Measurements from ENCODE around the gene PEAR1.

PEAR1 gene

DNA sequence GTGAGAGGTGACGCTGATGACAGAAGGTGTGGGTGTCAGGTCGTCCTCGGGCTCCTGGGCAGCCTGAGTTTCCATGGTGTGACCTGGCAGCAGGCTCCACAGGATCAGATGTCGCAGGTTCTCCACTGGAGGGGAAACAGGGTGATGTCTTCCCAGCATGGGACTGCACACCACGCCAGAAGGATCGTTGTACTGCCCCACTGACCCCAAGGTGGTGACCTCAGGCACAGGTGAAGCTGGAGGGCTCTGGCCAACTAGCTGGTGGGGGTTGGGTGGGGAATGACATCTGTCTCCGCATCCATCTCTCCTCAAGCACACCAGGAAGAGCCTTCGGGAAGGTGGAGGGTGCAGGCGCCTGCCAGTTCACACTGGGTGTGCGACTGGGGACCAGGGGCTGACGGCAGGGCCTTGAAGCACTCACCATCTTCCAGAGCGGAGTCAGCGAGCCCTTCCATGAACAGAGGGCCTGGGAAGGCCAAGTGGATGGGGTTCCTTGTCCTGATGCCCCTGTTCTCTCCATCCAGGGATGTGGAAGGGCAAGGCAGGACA, 46.3 kb downstream of the PEAR1 start:
- DNase-seq = no peak
- ATAC-seq = no peak

DNA sequence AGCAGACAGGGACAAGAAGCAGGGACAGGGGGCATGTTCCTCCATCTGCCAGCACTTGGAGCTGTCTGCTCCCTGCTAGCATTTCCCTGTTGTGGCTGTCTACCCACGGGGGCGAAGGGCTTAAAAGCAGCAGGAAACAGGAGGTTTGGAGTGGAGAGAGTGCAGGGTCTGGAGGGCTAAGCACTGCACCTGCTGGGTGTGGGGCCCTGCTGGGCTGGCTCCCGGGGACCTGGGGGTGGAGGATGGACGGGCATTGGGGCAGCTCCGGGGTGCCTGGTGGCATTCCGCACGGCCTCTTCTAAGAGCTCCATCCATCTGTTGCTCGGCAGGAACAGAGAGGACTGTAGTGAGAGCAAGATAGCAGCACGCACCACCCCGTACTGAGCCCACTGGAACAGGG, 48.2 kb downstream of the PEAR1 start:
- ATAC-seq (no peak), DNase-seq (no peak)

DNA sequence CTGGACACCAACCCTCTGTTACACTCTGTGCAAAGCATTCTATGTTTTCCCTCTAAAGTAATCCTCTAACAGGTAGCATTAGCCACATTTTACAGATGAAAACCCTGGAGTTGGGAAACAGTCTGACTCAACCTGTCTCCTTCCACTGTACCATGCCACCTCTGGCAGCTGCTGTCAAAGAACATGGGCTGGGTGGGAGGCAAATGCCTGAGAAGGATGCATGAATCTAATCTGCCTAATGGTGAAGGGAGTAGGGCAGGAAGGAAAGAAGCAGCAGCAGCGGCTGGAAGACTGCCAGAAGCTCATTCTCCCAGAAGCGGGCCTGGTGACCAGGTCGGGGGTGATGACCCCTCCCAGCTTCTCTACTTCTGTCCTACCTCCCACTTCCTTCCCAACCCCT, 48.7 kb downstream of the PEAR1 start:
- ATAC-seq (no peak), DNase-seq (no peak)

DNA sequence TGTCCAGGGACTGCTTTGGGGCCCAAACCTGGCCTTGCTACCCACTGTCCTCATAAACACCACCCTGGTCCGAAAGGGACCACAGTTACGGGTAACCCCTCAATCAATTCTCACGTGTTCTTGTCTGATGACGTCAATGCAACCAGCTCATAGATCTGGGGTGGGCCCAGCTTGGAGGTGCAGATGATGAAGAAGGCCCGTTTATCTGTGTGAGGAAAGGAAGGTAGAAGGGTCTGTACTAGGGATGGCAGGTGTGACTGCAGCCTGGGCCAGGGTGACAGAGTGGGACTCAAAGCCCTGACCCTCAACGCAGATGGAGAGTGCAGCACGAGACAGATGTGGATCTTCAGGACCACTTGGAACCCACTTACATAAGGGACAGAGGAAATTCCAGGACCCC, 49.1 kb downstream of the PEAR1 start:
- DNase-seq (no peak), ATAC-seq (no peak)

DNA sequence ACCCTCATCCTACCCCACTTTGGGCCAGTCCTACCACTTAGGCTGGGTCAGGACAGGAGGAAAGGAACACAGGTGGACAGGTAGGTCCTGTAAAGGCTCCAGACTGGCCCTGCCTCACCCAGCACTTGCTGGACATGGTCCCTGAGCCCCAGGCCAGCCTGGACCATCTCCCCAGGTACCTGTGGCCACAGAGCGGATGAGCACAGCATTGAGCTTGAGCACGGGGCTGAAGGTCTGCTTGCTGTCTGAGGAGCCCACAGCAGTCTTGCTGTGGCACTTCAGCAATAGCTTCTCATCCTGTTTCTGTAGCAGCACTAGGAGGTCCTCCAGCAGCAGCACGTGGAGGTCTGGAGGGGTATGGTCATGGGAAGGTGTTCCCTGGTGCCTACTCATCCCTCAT, 50.2 kb downstream of the PEAR1 start:
- DNase-seq (no peak), ATAC-seq (no peak)

DNA sequence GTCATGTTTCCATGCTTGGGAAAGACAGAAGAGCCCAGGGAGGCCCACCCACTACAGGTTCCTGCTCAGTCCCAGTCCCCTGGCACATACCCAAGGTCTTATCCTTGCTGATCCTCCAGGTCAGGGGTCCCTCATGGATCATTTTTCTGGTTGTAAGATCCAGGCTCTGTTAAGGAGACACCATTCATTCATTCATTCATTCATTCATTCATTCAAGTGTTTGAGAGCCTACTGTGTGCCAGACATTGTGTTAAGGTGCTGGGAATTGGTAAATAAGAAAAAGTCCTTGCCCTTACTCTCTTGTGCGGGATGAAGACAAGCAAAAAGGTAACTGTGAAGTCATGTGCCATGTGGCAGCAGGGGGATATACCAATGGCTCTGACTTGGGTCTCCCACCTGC, 50.8 kb downstream of the PEAR1 start:
- no peak for ATAC-seq

DNA sequence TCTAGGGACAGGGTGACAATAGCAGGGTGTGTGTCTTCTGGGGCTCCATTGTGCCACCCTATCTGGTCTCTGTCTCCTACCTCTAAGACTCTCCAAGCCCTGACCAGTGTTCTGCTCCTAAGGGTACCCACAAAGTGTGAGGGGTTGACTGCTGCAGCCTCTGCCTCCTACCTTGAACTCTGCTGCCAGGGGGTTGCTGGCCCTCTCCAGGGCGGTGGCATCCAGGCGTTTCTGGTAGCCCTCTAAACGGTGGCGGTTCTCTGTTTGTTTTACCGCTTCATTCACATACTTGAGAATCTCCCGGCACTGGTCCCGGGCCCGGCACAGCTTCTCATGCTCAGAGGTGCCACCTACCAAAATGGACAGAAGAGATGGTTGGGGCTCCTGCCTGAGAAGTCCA, 51.3 kb downstream of the PEAR1 start:
- ATAC-seq = no peak
- DNase-seq = no peak

More for the DNA sequence above, 50.8 kb downstream of the PEAR1 start:
- DNase-seq = no peak

DNA sequence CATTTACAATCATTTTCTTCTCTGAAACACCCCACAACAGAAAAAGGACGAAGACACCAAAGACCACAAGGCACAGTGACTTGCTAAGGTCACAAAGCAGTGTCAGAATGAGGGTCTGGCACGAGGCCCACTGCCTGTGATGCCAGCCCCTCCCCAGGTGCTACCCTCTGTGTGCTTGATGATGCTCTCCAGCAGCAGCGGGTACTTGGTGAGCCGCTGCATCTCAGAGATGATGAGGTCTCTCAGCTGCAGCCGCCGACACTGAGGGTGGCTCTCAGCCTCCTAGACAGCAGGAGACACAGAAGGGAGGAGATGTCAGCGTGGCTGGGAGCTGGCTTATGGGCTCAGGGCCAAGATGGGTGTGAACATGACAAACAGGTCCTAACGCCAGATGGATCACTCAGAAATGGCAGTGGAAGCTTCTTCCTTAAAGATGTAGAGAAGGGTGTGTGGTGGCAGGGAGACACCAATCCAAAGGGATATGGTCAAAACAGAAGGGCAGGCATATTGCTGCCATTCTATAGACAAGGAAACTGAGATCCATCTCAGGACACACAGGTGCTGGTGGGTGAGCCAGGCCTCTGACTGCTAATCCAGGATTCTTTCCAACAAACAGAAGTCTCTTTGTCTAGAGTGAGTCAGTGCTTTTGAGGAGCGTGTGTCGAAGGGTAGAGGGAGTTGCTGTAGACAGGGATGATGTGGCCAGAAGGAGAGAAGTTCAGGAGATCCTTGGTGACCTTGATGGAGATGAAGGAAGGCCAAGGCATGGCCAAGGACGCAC, 52.6 kb downstream of the PEAR1 start:
- no peak for ATAC-seq
- no peak for DNase-seq

DNA sequence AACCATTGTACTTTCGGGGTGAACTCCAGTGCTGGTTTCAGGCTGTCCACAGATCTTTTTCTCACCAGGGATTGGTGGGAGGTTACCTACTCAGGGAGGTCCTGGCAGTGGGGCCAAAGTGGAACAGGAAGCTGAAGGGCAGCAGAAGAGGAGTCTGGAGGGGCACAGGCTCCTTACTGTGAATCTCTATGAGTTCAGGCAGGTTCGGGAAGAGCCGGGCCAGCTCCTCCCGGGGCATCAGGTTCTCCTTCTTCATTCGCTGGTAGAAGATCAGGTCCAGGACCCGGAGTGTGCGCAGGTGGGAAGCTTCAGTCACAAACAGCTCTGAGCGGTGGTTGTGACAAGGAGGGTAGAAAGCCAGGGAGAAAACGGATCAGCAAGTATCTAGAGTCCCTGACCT, 53.6 kb downstream of the PEAR1 start:
- DNase-seq = no peak
- ATAC-seq = no peak

DNA sequence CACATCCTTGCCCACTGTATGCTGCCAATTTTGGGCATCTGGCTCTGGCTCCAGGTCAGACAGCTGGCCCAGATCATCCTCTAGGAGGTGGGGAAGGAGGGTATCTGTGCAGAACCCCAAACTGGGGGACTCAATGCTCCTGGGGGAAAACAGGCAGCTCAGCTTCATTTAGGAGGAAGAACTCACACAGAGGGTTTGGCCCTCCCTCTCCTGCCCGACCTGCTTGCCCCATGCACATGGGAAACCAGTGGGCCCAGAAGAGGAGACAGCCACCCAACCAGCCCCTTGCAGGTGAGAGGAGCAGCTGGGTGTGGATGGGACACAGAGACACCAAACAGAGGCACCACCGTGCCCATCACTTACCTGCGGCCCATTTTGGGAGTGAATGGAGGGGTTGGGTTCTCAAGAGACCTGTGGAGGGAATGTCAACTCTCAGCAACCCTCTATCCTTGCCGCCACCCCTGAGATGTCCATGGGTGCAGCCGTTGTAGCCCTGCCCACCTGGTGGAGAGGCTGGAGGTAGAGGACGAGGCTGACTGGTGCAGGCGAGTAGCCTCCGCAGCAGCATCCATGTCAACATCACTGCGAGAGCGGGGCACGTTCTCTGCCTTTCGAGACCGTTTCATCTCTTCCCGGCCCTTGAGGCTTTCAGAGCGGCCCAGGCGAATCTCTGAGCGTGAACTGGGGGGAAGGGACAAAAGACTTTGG, 54.5 kb downstream of the PEAR1 start:
- no peak for ATAC-seq
- no peak for DNase-seq

DNA sequence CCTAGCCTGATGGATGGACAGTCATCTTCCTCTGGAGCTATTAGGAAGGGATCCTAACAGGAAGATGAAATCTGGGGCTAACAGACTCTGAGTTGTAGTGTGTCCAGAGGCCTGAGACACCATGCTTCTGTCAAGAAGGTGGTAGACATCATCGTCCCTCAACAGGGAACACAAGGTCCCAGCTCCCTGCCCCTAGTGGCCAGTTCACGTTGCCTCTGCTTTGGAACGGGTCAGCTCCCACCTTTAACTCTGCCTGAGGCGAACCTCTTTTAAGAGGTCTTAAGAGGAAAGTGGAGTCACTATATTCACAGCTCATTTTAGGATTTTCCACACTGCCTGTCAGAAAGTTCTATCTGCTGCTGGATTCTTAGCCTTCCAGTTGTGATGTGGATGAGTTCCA, 55.2 kb downstream of the PEAR1 start:
- no peak for ATAC-seq
- no peak for DNase-seq

DNA sequence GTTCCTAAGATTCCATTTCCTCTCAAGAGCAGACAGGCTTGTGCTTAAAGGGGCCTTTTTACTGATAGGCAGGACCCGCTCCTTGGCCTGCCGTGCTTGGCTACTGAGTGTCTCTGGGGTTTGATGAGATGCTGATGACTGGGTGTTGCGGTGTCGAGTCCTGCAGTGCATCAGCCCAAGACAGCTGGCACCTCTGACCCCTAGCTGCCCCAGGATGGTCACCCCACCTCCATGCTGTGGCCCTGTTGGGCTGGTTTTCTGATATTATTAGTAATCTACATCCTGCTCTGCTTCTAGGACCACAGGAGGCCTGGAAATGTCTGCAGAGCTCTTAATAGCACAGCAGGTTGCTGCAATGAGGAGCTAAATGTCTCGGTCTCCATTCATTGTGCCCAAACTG, 55.6 kb downstream of the PEAR1 start:
- DNase-seq = no peak
- ATAC-seq = no peak

DNA sequence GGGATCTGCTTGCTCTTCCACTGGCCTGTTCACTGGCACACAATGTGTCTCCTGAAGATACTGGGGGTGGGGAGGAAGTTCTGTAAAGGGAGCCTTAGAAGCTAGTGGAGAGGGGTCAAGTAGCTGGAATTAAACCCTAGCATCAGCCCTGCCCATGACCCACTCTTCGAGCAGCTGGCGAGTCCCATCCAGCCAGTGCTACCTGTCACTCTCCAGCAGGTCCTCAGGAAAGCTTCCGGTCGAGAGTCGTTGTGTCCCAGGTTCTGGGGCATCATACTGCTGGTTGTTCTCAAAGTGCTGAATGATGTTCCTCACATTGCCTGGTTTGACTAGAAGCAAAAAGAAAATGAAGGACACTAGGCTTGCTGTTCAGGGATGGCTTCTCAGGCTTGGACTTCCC, 57.9 kb downstream of the PEAR1 start:
- no peak for ATAC-seq
- no peak for DNase-seq

DNA sequence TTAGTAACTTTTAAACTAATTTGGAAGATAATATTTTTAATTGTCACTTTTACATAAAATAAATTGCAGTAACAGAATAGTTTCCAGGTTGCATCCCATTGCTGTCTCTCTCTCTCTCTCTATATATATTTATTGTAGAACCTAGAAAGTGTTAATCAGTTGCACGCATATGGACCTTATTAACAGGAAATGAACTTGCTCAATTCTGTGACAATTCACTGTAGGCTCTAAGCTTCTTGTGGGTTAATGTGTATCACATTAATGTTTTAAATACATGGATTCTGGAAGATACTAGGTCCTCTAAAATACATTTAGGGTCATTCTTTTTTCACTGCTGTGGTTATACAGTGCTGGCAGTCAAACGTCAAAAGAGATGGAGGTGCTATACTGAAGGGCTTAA, 60.1 kb downstream of the PEAR1 start:
- DNase-seq = no peak
- no peak for ATAC-seq

DNA sequence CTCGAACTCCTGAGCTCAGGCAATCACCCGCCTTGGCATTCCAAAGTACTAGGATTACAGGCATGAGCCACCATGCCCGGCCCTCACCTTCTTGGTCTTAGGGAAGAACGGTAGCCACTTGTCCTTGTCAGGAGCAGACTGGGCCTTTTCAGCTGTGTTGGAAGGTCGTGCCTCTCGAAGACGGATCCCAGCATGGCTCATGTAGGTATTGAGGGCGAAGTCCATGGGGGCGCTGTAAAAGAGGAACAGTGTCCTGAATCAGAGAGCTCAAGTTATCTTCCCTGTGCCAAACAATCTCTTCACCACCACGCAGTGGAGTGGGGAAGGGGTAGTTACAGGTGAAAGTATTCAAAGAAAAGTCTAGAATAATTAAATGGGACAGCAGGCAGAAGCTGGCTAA, 62.8 kb downstream of the PEAR1 start:
- no peak for ATAC-seq
- no peak for DNase-seq

DNA sequence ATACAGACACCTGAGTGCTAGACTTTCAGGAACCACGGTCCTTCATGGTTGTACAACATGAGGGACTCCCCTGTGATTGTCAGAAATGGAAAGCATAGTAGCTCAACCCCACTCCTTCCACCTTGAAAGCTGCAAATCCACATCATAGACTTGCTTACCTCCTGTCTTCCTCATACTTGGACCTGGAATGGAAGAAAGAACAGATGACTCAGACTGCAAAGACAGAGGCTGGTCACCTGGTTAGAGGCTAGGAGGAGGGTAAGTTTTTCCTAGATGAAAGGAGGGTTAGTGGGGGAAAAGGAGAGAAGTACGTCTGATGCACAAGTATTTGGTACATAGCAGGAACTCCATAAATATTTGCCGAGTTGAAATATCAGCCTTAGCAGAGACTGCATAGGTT, 64.1 kb downstream of the PEAR1 start:
- no peak for ATAC-seq
- DNase-seq = no peak

DNA sequence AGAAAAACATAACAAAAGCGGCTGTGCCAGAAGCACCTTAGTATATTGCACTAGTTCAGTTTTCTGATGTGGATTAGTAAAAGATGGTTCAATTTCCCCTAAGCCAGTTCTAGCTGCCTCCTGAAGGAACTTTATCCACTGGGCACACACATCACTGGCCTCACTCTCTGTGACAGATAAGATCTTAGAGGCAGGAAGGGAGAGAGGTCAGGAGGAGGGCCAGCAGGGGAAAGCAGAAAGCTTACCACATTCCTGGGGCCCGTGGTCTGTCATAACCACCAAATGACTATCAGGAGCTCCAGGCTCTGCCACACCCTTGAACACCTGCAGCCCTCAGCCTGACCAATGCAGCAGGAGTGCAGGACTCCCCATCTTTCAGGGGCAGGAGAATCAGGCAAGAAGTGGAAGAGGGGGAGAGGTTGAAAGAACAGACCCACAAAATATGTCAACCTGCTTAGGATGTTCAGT, 64.8 kb downstream of the PEAR1 start:
- DNase-seq = no peak
- ATAC-seq = no peak

DNA sequence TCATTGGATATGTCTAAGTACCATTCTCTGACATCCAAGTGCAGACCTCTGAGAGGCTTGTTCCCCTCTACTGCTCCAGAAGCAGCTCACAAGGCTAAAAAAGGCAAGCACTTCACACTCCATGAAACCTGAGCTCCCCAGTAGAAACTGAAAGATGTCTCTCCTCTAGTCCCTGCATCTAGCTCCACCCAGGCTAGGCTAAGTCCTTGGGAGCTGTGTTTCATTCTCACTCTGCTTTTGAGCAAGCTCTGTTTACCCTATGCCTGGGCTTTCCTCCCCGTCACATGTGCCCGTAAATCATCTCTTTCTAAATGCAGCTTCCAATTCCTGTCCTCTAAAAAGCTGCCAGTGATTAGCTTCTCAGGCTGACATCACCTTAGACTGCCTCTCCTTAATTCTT, 65.9 kb downstream of the PEAR1 start:
- no peak for ATAC-seq
- no peak for DNase-seq

DNA sequence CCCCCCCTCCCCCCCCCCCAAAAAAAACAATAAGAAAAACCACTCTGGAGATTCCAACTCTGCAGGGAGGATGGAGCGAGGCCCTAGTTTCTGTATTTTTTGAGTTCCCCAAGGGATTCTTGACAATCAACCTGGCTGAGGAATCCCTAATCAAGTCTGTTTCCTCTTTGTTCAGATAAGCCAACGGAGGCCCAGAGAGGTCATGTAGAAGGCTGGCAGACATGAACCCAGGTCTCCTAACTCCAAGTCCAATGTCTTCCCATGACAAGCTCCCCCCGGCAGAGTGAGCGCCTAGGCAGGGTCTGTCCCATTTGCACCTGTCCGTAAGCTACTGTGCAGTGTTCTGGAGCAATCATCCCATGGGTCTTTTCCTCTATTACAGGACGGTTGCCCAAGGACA, 66.4 kb downstream of the PEAR1 start:
- DNase-seq (no peak), ATAC-seq (no peak)

DNA sequence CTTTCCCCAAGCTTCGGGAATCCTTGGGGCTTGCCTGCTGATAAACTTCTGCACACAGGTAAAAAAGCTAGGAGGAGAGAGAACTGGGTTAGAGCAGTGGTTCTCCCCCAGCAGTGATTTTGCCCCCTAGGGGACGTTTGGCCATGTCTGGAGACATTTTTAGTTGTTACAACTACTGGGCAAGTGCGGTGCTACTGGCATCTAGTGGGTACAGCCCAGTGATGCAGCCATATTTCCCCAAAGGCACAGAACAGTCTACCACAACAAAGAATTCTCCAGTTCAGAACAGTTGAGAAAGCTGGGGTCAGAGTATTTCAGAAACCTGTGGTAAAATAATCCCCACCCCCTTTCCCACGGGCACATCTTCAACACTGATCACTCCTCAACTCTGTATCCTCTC, 68.2 kb downstream of the PEAR1 start:
- ATAC-seq (peak; percentile 65), DNase-seq (peak; percentile 39)

DNA sequence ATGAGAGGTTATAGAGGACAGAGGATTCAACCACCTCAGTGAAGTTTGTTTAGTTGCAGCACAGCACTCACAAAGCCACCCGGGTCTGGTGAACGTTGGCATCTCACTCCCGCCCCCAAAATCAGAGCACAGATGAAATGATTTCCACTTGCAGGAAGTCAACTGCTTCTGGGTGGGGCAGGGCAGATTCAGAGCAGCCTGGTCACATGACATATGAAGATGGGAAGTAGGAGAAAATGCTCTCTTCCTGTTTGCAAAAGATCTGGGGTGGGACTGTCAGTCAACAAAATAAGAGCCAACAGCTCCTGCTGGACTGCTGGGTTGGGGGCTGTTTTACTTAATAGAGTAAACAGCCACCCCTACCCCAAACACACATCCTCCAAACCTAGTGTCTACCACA, 70.1 kb downstream of the PEAR1 start:
- ATAC-seq (no peak), DNase-seq (peak; percentile 22)

DNA sequence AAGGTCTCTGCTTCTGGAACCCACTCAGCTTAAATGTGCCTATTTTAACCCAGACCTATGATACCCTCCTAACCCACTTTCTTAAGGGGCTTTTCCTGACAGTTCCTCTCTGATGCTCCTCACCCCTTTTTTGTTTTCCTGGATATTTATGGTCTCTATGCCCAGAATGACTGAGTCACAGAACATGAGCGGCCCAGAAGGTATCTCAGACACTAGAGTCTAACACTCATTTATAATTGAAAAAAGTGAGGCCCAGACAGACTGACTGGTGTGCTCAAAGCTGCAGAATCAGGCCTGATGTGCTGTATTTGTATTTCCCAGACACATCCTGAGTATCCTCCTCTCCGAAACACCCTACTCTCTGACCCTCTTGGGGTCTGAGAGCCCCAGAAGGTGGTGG, 70.9 kb downstream of the PEAR1 start:
- no peak for ATAC-seq
- DNase-seq = no peak
